CD4-positive, alpha-beta T cell treated with Interleukin-21 for 1 hour (primary cell): ENCODE measurements around the gene FBXO10.
"Not testable (repeated sequence)": the region's sequence is repeated elsewhere in the genome, so short reads cannot be mapped to it uniquely, and the experiment has no call there.

Source experiments
- DNase-seq: peaks from one replicate; pipeline ENCODE4 v3.0.0-alpha.2; 2020

Gene FBXO10

GRCh38 chr9:37549527-37549926 is 26.7 kb downstream of the FBXO10 start:
- DNase-seq, result no peak

- no peak for DNase-seq
Measured at GRCh38 chr9:37547328-37547878, 28.8 kb downstream of the FBXO10 start.

DNA sequence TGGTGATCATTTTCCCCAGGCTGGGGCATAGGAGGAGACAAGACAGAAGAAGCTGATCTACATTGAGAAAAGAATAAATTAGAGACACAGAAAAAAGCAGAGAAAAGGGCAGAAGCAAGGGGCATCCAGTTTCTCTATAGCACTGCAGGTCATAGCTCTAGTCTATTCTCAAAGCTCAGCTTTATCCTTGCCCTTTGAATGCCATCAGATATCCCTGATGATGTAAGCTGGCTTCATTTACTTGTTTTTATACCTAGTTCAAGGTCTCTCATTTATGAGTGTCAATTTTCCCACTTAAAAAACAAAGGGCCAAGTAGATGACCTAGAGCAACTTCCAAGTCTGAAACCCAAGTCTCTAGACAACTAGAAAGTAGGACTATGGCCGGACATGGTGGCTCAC is 32.7 kb downstream of the FBXO10 start:
- DNase-seq, result no peak

GRCh38 chr9:37542895-37543294 is 33.3 kb downstream of the FBXO10 start:
- no peak for DNase-seq

DNA sequence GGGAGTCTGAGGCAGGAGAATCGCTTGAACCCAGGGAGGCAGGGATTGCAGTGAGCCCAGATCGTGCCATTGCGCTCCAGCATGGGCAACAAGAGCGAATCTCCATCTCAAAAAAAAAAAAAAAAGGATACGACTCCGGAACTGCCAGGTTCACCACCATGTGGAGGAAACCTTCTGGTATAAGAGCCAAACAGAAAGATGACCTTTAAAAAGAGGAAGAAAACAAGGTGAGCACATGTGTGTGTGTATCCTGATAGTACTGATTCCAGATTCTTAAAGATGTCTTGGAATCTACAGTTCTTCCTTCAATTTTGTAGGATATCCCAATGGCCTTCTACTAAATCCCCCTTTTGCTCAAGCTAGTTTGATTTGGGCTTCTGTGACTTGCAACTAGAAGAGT is 33.7 kb downstream of the FBXO10 start:
- no peak for DNase-seq

DNA sequence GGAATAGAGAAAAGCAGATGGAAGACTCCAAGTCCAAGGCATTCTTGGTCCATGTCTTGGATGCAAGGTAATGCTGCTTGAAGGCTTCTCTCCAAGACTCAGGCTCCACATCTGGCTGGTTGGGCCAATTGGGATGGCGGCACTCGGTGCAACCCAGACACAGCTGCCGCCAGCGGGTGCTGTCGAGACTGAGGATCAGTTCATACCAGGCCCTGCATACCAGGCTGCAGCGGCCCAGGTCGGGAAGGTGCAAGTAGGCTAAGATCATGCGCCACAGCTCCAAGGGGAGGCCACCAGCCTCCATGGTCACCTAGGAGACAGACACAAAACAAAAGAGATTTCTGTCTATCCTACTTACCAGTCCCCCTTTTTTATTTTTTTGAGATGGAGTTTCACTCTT is 34.7 kb downstream of the FBXO10 start:
- DNase-seq, result no peak

GRCh38 chr9:37540634-37541033 is 35.5 kb downstream of the FBXO10 start:
- DNase-seq, result no peak

- no peak for DNase-seq
Measured at GRCh38 chr9:37539634-37540033, 36.5 kb downstream of the FBXO10 start.

DNA sequence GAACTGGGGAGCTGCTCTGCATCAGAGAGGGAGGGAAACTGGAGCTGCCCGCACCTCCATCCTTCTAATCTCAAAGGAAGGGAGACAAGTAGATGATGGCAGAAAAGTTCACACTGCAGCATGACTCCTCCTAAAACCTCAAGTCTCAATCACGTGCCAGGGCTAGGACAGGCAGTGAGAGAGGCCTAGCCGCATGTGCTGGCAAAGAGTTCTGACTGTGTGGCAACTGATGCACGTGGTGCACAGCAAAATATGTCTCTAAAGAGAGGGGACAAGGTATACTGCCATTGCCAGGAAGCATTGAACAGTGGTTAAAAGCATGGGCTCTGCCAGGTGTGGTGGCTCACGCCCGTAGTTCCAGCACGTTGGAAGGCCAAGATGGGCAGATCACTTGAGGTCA is 38.1 kb downstream of the FBXO10 start:
- DNase-seq, result no peak

DNA sequence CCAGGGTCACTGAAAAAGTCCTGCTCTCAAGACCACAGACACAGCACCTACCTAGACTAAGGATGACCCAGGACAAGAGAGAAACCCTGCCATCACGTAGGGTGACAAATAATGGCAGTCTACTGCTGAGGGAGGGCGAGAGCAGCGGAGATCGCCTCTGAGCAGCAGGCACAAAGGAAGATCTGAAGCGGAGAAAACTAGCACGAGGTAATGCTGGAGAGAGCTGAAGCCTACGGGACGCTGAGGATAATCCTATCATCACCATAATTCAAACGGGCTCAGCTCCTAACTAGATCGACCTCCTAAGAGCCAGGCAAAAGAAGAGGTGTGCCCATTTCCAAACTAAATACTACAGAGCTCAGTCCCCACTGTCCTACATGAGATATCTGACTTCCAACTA is 41.3 kb downstream of the FBXO10 start:
- DNase-seq, result no peak

DNA sequence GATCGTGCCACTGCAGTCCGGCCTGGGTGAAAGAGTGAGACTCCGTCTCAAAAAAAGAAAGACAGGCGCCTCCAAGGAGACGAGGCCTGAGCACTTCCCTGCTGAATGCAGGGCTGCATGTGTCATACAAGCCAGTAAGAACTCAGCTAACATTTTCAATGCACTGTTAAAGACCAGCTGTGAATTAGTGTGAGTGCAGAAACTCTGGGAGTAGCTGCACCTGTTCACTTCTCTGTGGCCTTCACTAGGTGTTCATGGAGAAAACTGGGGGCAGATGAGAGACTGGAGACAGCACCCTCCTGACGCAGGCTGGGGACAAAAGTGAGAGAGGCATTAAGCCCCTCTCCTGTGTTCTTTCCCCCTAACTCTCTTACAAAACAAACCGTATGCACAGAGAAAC is 41.8 kb downstream of the FBXO10 start:
- DNase-seq, result no peak

DNA sequence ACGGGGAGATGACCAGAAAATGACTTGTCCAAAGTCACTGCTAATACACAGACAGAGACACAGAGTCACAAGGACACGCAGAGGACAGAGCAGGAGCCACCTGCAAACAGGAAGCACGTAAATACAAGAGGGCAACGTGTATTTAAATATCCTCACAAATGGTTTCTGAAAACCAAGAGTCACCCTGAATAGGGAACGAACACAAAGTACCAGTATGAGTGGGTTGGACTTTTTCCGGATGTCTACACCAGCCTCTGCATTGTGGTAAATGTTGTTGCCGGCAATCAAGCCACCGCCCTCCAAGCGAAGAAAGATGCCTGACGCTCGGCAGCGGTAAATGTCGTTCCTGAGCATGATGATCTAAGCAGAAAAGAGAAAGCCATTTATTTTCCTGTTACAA is 44.5 kb downstream of the FBXO10 start:
- peak; percentile 76 for DNase-seq

DNA sequence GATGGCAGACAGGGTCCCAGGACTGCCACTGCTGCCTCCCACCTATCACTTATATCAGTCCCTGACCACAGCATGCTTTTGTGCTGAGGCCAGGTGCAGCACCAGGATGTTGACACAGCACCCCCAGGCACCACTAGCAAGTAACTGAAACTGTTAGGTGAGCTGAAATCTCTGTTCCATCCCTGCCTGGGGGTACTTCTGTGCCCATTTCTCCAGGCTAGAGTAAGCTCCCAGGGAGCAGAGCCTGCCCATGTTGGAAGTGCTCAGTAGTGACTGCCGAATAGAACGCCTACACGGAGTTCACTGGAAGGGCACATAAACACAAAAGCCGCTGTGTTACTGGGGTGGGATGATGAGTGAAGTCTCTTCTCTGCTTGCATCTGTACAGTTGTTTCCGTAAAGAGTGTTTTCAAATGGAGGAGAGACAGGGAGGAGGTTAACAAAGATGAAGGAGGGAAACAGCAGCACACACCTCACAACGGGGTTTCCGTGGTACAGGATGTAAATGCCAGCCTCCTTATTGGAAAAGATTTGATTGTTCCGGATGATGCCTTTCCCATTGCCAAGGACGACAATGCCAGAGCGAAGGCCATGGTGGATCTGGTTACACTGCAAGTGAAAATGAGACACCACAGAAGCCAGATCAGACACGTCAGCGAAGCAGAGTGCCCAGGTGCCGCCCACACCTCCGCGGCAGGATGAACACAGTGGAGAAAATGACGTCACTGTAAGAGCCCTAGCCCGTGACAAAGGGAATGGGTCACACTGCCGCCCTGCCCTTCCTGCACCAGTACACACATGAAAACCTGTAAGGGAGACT is 47.3 kb downstream of the FBXO10 start:
- peak; percentile 86 for DNase-seq

DNA sequence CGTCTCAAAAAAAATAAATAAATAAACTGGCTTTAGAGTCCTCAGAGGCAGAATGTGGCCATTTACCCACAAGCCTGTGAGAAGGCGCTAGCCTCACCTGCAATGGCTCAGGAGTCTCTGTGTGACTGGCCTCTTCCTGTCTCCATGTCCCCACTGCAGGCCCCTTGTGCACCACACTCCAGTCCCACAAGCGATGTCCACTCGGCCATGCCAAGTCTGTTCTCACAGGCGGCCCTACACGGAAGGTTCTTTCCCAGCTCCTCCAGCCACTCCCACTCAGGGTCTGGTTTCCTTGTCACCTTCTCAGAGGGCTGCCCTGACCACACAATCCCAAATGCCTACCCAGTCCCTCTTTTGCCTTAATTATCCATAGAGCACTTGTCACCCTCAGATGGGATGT is 52.3 kb downstream of the FBXO10 start:
- DNase-seq, result no peak

- no peak for DNase-seq
Measured at GRCh38 chr9:37522971-37523370, 53.2 kb downstream of the FBXO10 start.

DNA sequence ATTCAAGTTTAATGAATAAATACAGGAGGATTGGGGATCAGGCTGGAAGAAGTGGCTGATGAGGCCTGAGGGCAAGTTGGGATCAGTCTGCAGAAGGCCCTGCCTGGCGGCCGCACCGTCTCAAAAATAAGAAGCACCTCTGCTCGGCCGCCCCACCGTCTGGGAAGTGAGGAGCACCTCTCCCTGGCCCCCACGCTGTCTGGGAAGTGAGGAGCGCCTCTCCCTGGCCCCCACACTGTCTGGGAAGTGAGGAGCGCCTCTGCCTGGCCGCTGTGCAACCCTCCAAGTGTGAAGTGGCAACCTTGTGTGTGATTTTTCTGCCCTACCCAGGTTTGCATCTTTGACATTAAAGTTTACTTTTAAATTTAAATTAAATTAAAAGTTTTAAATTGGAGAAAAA is 55.1 kb downstream of the FBXO10 start:
- DNase-seq, result no peak

DNA sequence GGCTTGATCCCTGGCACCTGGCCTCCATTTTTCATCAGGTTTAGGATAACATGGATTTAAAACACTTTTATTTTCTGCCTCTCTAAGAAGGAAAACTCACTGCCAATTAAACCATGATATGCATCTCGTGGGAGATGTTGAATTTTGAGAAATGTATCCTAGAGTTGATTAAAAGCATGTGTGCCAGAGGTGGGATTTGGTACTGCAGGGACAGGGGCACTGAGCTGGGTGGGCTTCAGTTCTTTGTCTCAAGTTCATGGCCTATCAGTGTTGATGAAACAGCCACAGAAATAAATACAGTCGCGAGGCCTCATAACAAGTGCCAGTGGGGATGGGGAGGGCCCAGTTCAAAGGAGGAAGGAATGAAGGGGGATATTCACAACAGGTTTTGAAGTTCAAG is 55.5 kb downstream of the FBXO10 start:
- no peak for DNase-seq

DNA sequence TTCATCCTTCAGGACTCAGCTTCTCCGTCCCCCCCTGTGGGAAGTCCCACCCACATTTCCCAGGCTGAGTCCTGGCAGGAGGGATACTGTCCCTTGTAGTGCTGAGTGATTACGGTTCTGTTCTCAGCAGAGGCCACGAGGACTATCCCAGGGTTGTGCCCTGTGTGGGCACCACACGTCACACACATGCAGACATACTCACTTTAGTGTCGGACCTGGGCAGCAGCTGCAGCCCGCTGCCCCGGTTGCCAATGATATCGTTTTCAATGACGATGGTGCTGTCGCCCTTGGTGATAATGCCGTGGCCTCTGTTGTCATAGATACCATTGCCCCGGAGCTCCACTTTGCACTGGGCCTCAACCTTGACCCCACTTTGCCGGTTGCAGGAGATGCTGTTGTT is 58.3 kb downstream of the FBXO10 start:
- DNase-seq, result no peak

DNA sequence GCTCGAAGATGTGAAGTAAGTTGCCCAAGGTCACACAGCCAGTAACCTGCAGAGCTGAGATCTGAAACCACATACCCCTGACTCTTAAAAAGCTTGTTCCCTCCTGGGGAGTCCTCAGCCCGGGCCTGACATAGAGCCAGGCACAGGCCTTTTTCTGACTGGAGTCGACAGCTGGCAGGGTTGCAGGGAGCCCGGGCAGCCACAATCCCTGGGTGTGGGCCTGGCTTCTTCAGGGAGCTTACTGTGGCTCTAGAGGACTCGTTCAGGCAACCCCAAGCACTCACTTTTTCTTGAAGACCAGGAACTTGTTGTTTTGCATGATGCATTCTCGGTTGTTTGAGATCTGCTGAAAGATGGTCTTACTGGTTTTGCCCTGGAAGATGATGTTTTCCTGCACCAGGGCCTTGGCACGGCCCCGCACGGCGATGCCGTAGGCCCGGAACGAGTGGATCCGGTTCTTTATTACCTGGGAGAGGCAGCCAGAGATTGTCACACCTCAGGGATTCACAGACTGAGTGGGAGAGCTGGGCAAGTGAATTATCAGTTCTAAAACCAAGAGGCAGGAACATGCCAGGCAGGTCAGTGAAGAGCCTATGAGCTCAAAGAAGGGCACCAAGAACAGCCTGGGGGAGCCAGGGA is 60.4 kb downstream of the FBXO10 start:
- no peak for DNase-seq

GRCh38 chr9:37514999-37515398 is 61.2 kb downstream of the FBXO10 start:
- no peak for DNase-seq

DNA sequence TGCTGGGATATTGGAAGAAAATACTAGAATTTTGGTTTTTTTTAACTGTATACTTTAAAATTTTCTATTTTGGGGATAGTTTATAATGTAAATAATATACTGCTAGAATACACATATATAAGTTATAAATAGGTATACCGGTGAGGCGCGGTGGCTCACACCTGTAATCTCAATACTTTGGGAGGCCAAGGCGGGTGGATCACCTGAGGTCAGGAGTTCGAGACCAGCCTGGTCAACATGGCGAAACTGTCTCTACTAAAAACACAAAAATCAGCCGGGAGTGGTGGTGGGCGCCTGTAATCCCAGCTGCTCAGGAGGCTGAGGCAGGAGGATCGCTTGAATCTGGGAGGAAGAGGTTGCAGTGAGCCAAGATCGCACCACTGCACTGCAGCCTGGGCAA is 61.8 kb downstream of the FBXO10 start:
- not testable (repeated sequence) for DNase-seq

- peak; percentile 53 for DNase-seq
Measured at GRCh38 chr9:37512437-37512836, 63.7 kb downstream of the FBXO10 start.

DNA sequence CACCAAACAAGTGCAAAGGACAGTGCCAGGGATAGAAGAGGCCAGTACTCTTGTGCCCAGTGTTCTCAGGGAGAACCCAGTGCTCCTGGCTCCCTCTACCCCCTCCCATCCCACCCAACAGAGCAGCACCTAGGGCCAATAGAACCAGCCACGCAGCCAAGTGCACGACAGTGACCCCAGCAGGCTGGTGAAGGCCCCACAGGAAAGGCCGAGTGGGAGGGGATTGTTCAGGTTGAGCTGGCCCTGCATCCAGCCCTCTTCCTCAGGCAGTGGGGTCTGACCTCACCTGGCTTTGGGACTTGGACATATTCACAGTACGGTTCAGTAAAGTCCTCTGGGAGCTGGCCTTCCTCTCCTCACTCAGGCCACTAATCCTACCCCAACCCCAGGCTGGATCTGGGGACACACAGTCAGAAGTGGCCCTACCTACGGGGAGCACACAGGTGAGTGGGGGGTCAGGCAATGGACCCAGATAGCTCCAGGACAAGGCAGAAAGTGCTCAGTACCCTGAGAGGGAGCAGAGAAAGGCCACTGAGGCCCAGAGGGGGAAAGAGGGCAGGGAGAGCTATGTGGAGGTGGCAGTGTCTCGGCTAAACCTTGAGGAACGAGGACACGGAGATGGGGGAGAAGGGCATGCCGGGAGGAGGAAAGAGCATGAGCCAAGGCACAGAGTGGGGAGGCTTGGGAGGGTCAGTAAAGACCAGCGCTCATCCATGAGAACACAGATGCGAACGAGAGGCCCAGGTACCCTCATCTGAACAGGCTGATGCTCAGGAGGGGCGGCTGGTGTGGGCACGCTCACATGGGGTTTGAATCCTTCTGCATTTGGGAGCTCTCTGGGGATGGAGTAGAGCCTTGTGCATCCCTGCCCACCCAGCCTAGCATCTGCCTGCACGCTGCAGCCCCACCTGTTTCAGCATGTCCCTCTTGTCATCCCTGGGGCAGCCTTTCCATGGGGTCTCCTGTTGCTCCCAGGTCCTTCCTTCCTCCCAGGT is 64.9 kb downstream of the FBXO10 start:
- DNase-seq, result no peak
